ENCODE measurements around the gene LBH. TPM values are rescaled to one million over a fixed set of nuclear protein-coding genes. Genes with fewer than 3 reads are reported as not detected.

LBH gene
- total and polyA plus RNA-seq, 5 donors from 2014 or later, result 215 to 299 (median 232) TPM

- H3K27me3 Mint-ChIP-seq, result peaks cover 4% of the 10 kb centered on the region
- Histone ChIP-seq H3K27me3 (ENCODE audit: control insufficient read depth, insufficient read depth, low read length) (no peaks in the 10 kb centered on the region), H3K4me3 (ENCODE audit: low read depth, low read length) (no peak overlapping the region), H3K36me3 (ENCODE audit: control insufficient read depth, insufficient read depth, low read length) (no peaks in the 10 kb centered on the region), H3K27ac (ENCODE audit: insufficient read depth, low read length, poor library complexity, severe bottlenecking) (no peak overlapping the region), H3K4me1 (ENCODE audit: control insufficient read depth, insufficient read depth, low read length, poor library complexity, severe bottlenecking) (no peaks in the 10 kb centered on the region), H3K9me3 (ENCODE audit: control insufficient read depth in 2 of 2, low read length in 2 of 2) (no peaks in the 10 kb centered on the region)
- no peaks in the 10 kb centered on the region for H3K36me3 Mint-ChIP-seq
- peak overlapping the region in 1 of 3 donors; percentile 45 for H3K27ac Mint-ChIP-seq
- peaks cover 0 to 3% (median 0%) of the 10 kb centered on the region in 7 donors for H3K9me3 Mint-ChIP-seq
- no peak for ATAC-seq (ENCODE audit: low read depth in 2 of 2)
- peaks cover 0 to 13% (median 6%) of the 10 kb centered on the region in 4 donors for H3K4me1 Mint-ChIP-seq
- no peak overlapping the region for H3K4me3 Mint-ChIP-seq
- DNase-seq, result no peak
Measured at GRCh38 chr2:30293303-30293921, 62.1 kb downstream of the LBH start.

DNA sequence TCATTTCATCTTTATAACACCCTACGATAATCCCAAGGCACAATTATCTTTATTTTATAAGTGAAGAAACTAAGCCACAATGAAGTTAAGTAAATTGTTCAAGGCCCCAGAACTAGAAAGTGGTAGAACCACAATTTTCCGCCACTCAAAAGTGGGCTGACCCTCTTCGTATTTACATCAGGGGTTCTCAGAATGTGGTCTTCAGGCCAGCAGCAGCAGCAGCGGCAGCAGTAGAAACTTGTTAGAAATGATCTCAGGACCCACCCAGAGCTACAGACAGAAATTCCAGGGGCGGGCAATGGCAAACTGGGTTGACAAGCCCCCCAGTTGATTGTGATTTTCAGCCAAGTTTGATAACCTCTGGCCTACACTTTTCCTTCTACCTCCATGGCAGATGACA lies 62.8 kb downstream of the LBH start:
- ATAC-seq (ENCODE audit: low read depth in 2 of 2), result no peak
- H3K36me3 Mint-ChIP-seq, result no peaks in the 10 kb centered on the region
- Histone ChIP-seq H3K4me3 (ENCODE audit: low read depth, low read length) (no peak overlapping the region), H3K4me1 (ENCODE audit: control insufficient read depth, insufficient read depth, low read length, poor library complexity, severe bottlenecking) (no peaks in the 10 kb centered on the region), H3K9me3 (ENCODE audit: control insufficient read depth in 2 of 2, low read length in 2 of 2) (no peaks in the 10 kb centered on the region), H3K27ac (ENCODE audit: insufficient read depth, low read length, poor library complexity, severe bottlenecking) (no peak overlapping the region), H3K36me3 (ENCODE audit: control insufficient read depth, insufficient read depth, low read length) (no peaks in the 10 kb centered on the region), H3K27me3 (ENCODE audit: control insufficient read depth, insufficient read depth, low read length) (no peaks in the 10 kb centered on the region)
- no peak for DNase-seq
- H3K27ac Mint-ChIP-seq, result peak overlapping the region in 1 of 3 donors; percentile 0
- H3K9me3 Mint-ChIP-seq, result peaks cover 0 to 3% (median 0%) of the 10 kb centered on the region in 7 donors
- no peak overlapping the region for H3K4me3 Mint-ChIP-seq
- peaks cover 4% of the 10 kb centered on the region for H3K27me3 Mint-ChIP-seq
- H3K4me1 Mint-ChIP-seq, result peaks cover 0 to 16% (median 7%) of the 10 kb centered on the region in 4 donors

- Histone ChIP-seq H3K9me3 (ENCODE audit: control insufficient read depth in 2 of 2, low read length in 2 of 2) (no peaks in the 10 kb centered on the region), H3K27me3 (ENCODE audit: control insufficient read depth, insufficient read depth, low read length) (no peaks in the 10 kb centered on the region), H3K36me3 (ENCODE audit: control insufficient read depth, insufficient read depth, low read length) (no peaks in the 10 kb centered on the region), H3K27ac (ENCODE audit: insufficient read depth, low read length, poor library complexity, severe bottlenecking) (no peak overlapping the region), H3K4me3 (ENCODE audit: low read depth, low read length) (no peak overlapping the region), H3K4me1 (ENCODE audit: control insufficient read depth, insufficient read depth, low read length, poor library complexity, severe bottlenecking) (no peaks in the 10 kb centered on the region)
- no peak overlapping the region for H3K27ac Mint-ChIP-seq
- H3K4me1 Mint-ChIP-seq, result peaks cover 0 to 20% (median 10%) of the 10 kb centered on the region in 4 donors
- peaks cover 0 to 3% (median 0%) of the 10 kb centered on the region in 7 donors for H3K9me3 Mint-ChIP-seq
- H3K27me3 Mint-ChIP-seq, result peaks cover 4% of the 10 kb centered on the region
- DNase-seq (no peak), ATAC-seq (ENCODE audit: low read depth in 2 of 2) (no peak)
- no peaks in the 10 kb centered on the region for H3K36me3 Mint-ChIP-seq
- no peak overlapping the region for H3K4me3 Mint-ChIP-seq
Measured at GRCh38 chr2:30296496-30296895, 65.2 kb downstream of the LBH start.

DNA sequence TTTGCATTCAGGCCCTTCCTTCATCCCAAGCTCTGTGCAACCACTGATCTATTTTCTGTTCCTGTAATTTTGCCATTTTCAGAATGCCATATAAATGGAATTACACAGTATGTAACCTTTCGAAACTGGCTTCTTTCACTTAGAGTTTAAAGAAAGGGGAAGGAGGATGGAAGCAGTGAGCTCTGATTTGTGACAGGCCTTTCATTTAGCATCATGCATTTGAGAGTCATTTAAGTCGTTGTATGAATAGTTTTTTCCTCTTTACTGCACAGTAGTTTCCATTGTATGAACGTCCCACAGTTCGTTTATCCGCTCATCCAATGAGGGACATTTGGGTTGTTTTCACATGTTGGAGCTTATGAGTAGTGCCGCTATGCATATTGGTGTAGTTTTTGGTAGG lies 67.0 kb downstream of the LBH start:
- H3K4me3 ChIP-seq (ENCODE audit: low read depth, low read length), result no peak overlapping the region
- no peaks in the 10 kb centered on the region for H3K9me3 ChIP-seq (ENCODE audit: control insufficient read depth in 2 of 2, low read length in 2 of 2)
- Mint-ChIP-seq H3K27ac (no peak overlapping the region), H3K4me3 (no peak overlapping the region), H3K36me3 (no peaks in the 10 kb centered on the region), H3K9me3 (peaks cover 0 to 3% (median 0%) of the 10 kb centered on the region in 7 donors), H3K27me3 (peaks cover 4% of the 10 kb centered on the region), H3K4me1 (peaks cover 0 to 19% (median 10%) of the 10 kb centered on the region in 4 donors)
- H3K27ac ChIP-seq (ENCODE audit: insufficient read depth, low read length, poor library complexity, severe bottlenecking), result no peak overlapping the region
- no peaks in the 10 kb centered on the region for H3K27me3 ChIP-seq (ENCODE audit: control insufficient read depth, insufficient read depth, low read length)
- no peak for ATAC-seq (ENCODE audit: low read depth in 2 of 2)
- no peaks in the 10 kb centered on the region for H3K4me1 ChIP-seq (ENCODE audit: control insufficient read depth, insufficient read depth, low read length, poor library complexity, severe bottlenecking)
- no peaks in the 10 kb centered on the region for H3K36me3 ChIP-seq (ENCODE audit: control insufficient read depth, insufficient read depth, low read length)
- no peak for DNase-seq

DNA sequence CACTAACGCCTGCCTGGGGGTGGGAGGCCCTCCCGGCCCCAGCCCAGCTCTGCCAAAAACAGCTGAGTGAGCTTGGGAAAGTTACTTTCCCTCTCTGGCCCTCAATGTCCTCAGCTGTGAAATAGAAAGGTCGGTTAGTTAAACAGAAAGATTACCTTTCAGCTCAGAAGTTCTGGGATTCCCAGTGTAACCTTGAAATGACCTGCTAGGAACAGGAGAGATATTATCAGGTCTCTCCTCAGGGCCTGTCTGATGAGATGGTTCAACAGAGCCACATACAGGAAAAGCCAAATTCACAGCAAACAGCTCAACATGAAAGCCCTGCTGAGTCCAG lies 68.8 kb downstream of the LBH start:
- no peak overlapping the region for H3K27ac ChIP-seq (ENCODE audit: insufficient read depth, low read length, poor library complexity, severe bottlenecking)
- Mint-ChIP-seq H3K9me3 (peaks cover 0 to 3% (median 0%) of the 10 kb centered on the region in 7 donors), H3K4me1 (peaks cover 0 to 18% (median 10%) of the 10 kb centered on the region in 4 donors), H3K36me3 (peaks cover 3% of the 10 kb centered on the region), H3K4me3 (no peak overlapping the region), H3K27me3 (peaks cover 4% of the 10 kb centered on the region), H3K27ac (no peak overlapping the region)
- H3K4me1 ChIP-seq (ENCODE audit: control insufficient read depth, insufficient read depth, low read length, poor library complexity, severe bottlenecking), result no peaks in the 10 kb centered on the region
- ATAC-seq (ENCODE audit: low read depth in 2 of 2) (no peak), DNase-seq (no peak)
- no peaks in the 10 kb centered on the region for H3K27me3 ChIP-seq (ENCODE audit: control insufficient read depth, insufficient read depth, low read length)
- H3K9me3 ChIP-seq (ENCODE audit: control insufficient read depth in 2 of 2, low read length in 2 of 2), result no peaks in the 10 kb centered on the region
- H3K4me3 ChIP-seq (ENCODE audit: low read depth, low read length), result no peak overlapping the region
- no peaks in the 10 kb centered on the region for H3K36me3 ChIP-seq (ENCODE audit: control insufficient read depth, insufficient read depth, low read length)

GRCh38 chr2:30300456-30301221 lies 69.3 kb downstream of the LBH start:
- Mint-ChIP-seq H3K9me3 (peaks cover 0 to 3% (median 0%) of the 10 kb centered on the region in 7 donors), H3K27me3 (peaks cover 4% of the 10 kb centered on the region), H3K4me3 (no peak overlapping the region), H3K27ac (no peak overlapping the region), H3K36me3 (peaks cover 3% of the 10 kb centered on the region), H3K4me1 (peaks cover 0 to 18% (median 10%) of the 10 kb centered on the region in 4 donors)
- H3K27ac ChIP-seq (ENCODE audit: insufficient read depth, low read length, poor library complexity, severe bottlenecking), result no peak overlapping the region
- H3K4me1 ChIP-seq (ENCODE audit: control insufficient read depth, insufficient read depth, low read length, poor library complexity, severe bottlenecking), result no peaks in the 10 kb centered on the region
- ATAC-seq (ENCODE audit: low read depth in 2 of 2), result no peak
- H3K27me3 ChIP-seq (ENCODE audit: control insufficient read depth, insufficient read depth, low read length), result no peaks in the 10 kb centered on the region
- H3K4me3 ChIP-seq (ENCODE audit: low read depth, low read length), result no peak overlapping the region
- no peak for DNase-seq
- no peaks in the 10 kb centered on the region for H3K36me3 ChIP-seq (ENCODE audit: control insufficient read depth, insufficient read depth, low read length)
- no peaks in the 10 kb centered on the region for H3K9me3 ChIP-seq (ENCODE audit: control insufficient read depth in 2 of 2, low read length in 2 of 2)

GRCh38 chr2:30301551-30301950 lies 70.2 kb downstream of the LBH start:
- H3K27ac Mint-ChIP-seq, result no peak overlapping the region
- H3K36me3 Mint-ChIP-seq, result peaks cover 3% of the 10 kb centered on the region
- H3K4me3 Mint-ChIP-seq, result no peak overlapping the region
- H3K36me3 ChIP-seq (ENCODE audit: control insufficient read depth, insufficient read depth, low read length), result no peaks in the 10 kb centered on the region
- H3K9me3 Mint-ChIP-seq, result peaks cover 0 to 3% (median 0%) of the 10 kb centered on the region in 7 donors
- H3K27me3 Mint-ChIP-seq, result no peaks in the 10 kb centered on the region
- no peak overlapping the region for H3K27ac ChIP-seq (ENCODE audit: insufficient read depth, low read length, poor library complexity, severe bottlenecking)
- no peak for DNase-seq
- H3K4me1 ChIP-seq (ENCODE audit: control insufficient read depth, insufficient read depth, low read length, poor library complexity, severe bottlenecking), result no peaks in the 10 kb centered on the region
- no peaks in the 10 kb centered on the region for H3K9me3 ChIP-seq (ENCODE audit: control insufficient read depth in 2 of 2, low read length in 2 of 2)
- H3K27me3 ChIP-seq (ENCODE audit: control insufficient read depth, insufficient read depth, low read length), result no peaks in the 10 kb centered on the region
- ATAC-seq (ENCODE audit: low read depth in 2 of 2), result no peak
- peaks cover 0 to 18% (median 10%) of the 10 kb centered on the region in 4 donors for H3K4me1 Mint-ChIP-seq
- no peak overlapping the region for H3K4me3 ChIP-seq (ENCODE audit: low read depth, low read length)

Data from CD4-positive, CD25-positive, alpha-beta regulatory T cell (primary cell).